K562 (cell line): ENCODE results near the gene KCNQ2. TPM values are rescaled to one million over a fixed set of nuclear protein-coding genes. Genes with fewer than 3 reads are reported as not detected.

ENCODE experiments used
- HOMEZ ChIP-seq: fragments of 250-450 bp; sonication (Bioruptor Pico); IDR thresholded peaks from 2 replicates; pipeline ENCODE4 v1.4.0; 2020; ENCODE audit warnings: mild to moderate bottlenecking, moderate library complexity
- MIER1 ChIP-seq: fragments of 450-650 bp; IDR thresholded peaks from 2 replicates; pipeline ENCODE4 v1.6.1; 2016; ENCODE audit warnings: antibody characterized with exemption, mild to moderate bottlenecking, low read depth
- POLR3G ChIP-seq: IDR thresholded peaks from 2 replicates; pipeline ENCODE4 v1.6.1; 2011; ENCODE audit not compliant: insufficient read length, insufficient replicate concordance; ENCODE audit errors: extremely low read depth
- RREB1 ChIP-seq: fragments of 250-450 bp; sonication (Bioruptor Pico); IDR thresholded peaks from 2 replicates; pipeline ENCODE4 v1.4.0; 2020
- TFAM ChIP-seq: fragments of 250-450 bp; sonication (Bioruptor Pico); conservative IDR thresholded peaks from 2 replicates; pipeline ENCODE4 v1.5.0; 2021; ENCODE audit warnings: mild to moderate bottlenecking, moderate library complexity
- WHSC1 ChIP-seq: IDR thresholded peaks from one replicate; pipeline ENCODE4 v1.6.1; 2012; ENCODE audit warnings: low read length, control low read depth, inconsistent platforms
- ZNF518B ChIP-seq: fragments of 250-450 bp; sonication (Bioruptor Pico); IDR thresholded peaks from 2 replicates; pipeline ENCODE4 v1.5.0; 2021; ENCODE audit warnings: mild to moderate bottlenecking, moderate library complexity
- polyA plus RNA-seq, 8 experiments: library from polyadenylated mRNA; depleted of rRNA in 4 of 8; stranded (reverse) in 5 of 8; unstranded in 3 of 8; fragments of >200 nt; fragmentation: Nextera tagmentation in 2 of 8; fragmentation: Illumina TruSeq in 1 of 8; extraction: Ambion mirVana in 2 of 8; extraction: Trizol in 1 of 8; gene quantifications; 2 replicates each; pipeline versions ENCODE4 v1.2.1 to v1.2.3, GENCODE V29; 2011 to 2014; ENCODE audit warnings: inconsistent platforms in 1 of 8, missing spikeins in 1 of 8
- total RNA-seq, 7 experiments: library from RNA; depleted of rRNA in 6 of 7; stranded (reverse); fragments of >200 nt in 6 of 7; fragmentation: Illumina TruSeq in 2 of 7; extraction: Trizol in 2 of 7; gene quantifications; 2 replicates each; pipeline versions ENCODE4 v1.2.1 to v1.2.3, GENCODE V29; 2011 to 2021; ENCODE audit warnings: low replicate concordance in 1 of 7

The KCNQ2 gene
- total and polyA plus RNA-seq, 9 of the 15 experiments (the other 6 are each of a cell fraction or from before 2014, with no cell fraction given) = 0.13 to 0.16 TPM; not detected in 7

GRCh38 chr20:63482021-63482587 lies 9.6 kb upstream of the KCNQ2 start (continued):
- TF ChIP-seq ZNF518B (CRISPR knock-in tag) (no peak), MIER1 (no peak), WHSC1 (no peak), POLR3G (no peak), TFAM (CRISPR knock-in tag) (no peak), RREB1 (CRISPR knock-in tag) (no peak), HOMEZ (no peak)
